Measurements from ENCODE around the gene PAX9. TPM values are rescaled to one million over a fixed set of nuclear protein-coding genes. Genes with fewer than 3 reads are reported as not detected.

The PAX9 gene
- total and polyA plus RNA-seq, 2 experiments from 2014 or later = 0.24 to 0.53 TPM

GRCh38 chr14:36626151-36626550 lies 35.5 kb upstream of the PAX9 start:
- H3K4me3 ChIP-seq = no peak overlapping the region
- no peaks in the 10 kb centered on the region for H3K9me3 ChIP-seq (ENCODE audit: low read depth)
- no peaks in the 10 kb centered on the region for H3K9me2 ChIP-seq (replicated peaks; ENCODE audit: insufficient read depth)
- no peaks in the 10 kb centered on the region for H4K20me1 ChIP-seq (ENCODE audit: insufficient read depth, poor library complexity, severe bottlenecking)
- H3K36me3 ChIP-seq (replicated peaks; ENCODE audit: insufficient read depth, low read depth) = no peaks in the 10 kb centered on the region
- DNase-seq (ENCODE audit: low spot score) = no peak
- TF ChIP-seq EZH2phosphoT487 (IDR thresholded peaks at IDR 0.05; ENCODE audit: low read depth, severe bottlenecking, unreplicated experiment) = no peak
- TF ChIP-seq EZH2 (IDR thresholded peaks at IDR 0.05; ENCODE audit: borderline replicate concordance) = no peak
- no peak for TF ChIP-seq CTCF (IDR thresholded peaks at IDR 0.05; ENCODE audit: poor library complexity)
- H3K79me2 ChIP-seq = no peaks in the 10 kb centered on the region
- no peak overlapping the region for H3K4me2 ChIP-seq
- H2AFZ ChIP-seq = no peak overlapping the region
- WGBS (ENCODE audit: low lambda C conversion rate, missing lambda C conversion rate) = 78% methylated on average over 4 of the region's 4 CpGs
- no peak overlapping the region for H3K27ac ChIP-seq
- no peaks in the 10 kb centered on the region for H3K4me1 ChIP-seq (ENCODE audit: insufficient read depth)
- peaks cover 21% of the 10 kb centered on the region for H3K27me3 ChIP-seq

- Histone ChIP-seq H4K20me1 (ENCODE audit: insufficient read depth, poor library complexity, severe bottlenecking) (no peaks in the 10 kb centered on the region), H3K27ac (no peak overlapping the region), H3K79me2 (no peaks in the 10 kb centered on the region), H3K27me3 (peaks cover 21% of the 10 kb centered on the region), H3K4me1 (ENCODE audit: insufficient read depth) (no peaks in the 10 kb centered on the region), H3K4me3 (no peak overlapping the region), H3K9me3 (ENCODE audit: low read depth) (no peaks in the 10 kb centered on the region), H2AFZ (no peak overlapping the region), H3K36me3 (replicated peaks; ENCODE audit: insufficient read depth, low read depth) (no peaks in the 10 kb centered on the region), H3K9me2 (replicated peaks; ENCODE audit: insufficient read depth) (no peaks in the 10 kb centered on the region), H3K4me2 (no peak overlapping the region)
- 52% methylated on average over 3 of the region's 3 CpGs for WGBS (ENCODE audit: low lambda C conversion rate, missing lambda C conversion rate)
- DNase-seq (ENCODE audit: low spot score) = no peak
- TF ChIP-seq EZH2phosphoT487 (IDR thresholded peaks at IDR 0.05; ENCODE audit: low read depth, severe bottlenecking, unreplicated experiment) (no peak), EZH2 (IDR thresholded peaks at IDR 0.05; ENCODE audit: borderline replicate concordance) (no peak), CTCF (IDR thresholded peaks at IDR 0.05; ENCODE audit: poor library complexity) (no peak)
Measured at GRCh38 chr14:36627981-36628380, 33.7 kb upstream of the PAX9 start.

GRCh38 chr14:36633580-36633979 lies 28.1 kb upstream of the PAX9 start:
- Histone ChIP-seq H4K20me1 (ENCODE audit: insufficient read depth, poor library complexity, severe bottlenecking) (no peaks in the 10 kb centered on the region), H3K4me2 (no peak overlapping the region), H3K9me2 (replicated peaks; ENCODE audit: insufficient read depth) (no peaks in the 10 kb centered on the region), H3K27me3 (peaks cover 23% of the 10 kb centered on the region), H3K36me3 (replicated peaks; ENCODE audit: insufficient read depth, low read depth) (no peaks in the 10 kb centered on the region), H3K4me1 (ENCODE audit: insufficient read depth) (no peaks in the 10 kb centered on the region), H3K9me3 (ENCODE audit: low read depth) (no peaks in the 10 kb centered on the region), H3K27ac (no peak overlapping the region), H2AFZ (no peak overlapping the region), H3K79me2 (no peaks in the 10 kb centered on the region), H3K4me3 (no peak overlapping the region)
- no peak for DNase-seq (ENCODE audit: low spot score)
- 95% methylated on average over 3 of the region's 3 CpGs for WGBS (ENCODE audit: low lambda C conversion rate, missing lambda C conversion rate)
- TF ChIP-seq EZH2phosphoT487 (IDR thresholded peaks at IDR 0.05; ENCODE audit: low read depth, severe bottlenecking, unreplicated experiment) (no peak), EZH2 (IDR thresholded peaks at IDR 0.05; ENCODE audit: borderline replicate concordance) (no peak), CTCF (IDR thresholded peaks at IDR 0.05; ENCODE audit: poor library complexity) (no peak)
